HepG2 (cell line): ENCODE results near the gene SLA2. TPM values are rescaled to one million over a fixed set of nuclear protein-coding genes. Genes with fewer than 3 reads are reported as not detected.

Source experiments
- ATM ChIP-seq: fragments of 450-650 bp; IDR thresholded peaks from 2 replicates; pipeline ENCODE4 v1.7.1; 2017; ENCODE audit warnings: mild to moderate bottlenecking, borderline replicate concordance
- E2F5 ChIP-seq: sonication (generic); formaldehyde crosslinking; conservative IDR thresholded peaks from 2 replicates; pipeline ENCODE4 v1.4.0; 2020; ENCODE audit warnings: missing genetic modification reagents
- HCFC1 ChIP-seq: fragments of 150-350 bp; IDR thresholded peaks from 2 replicates; pipeline ENCODE4 v1.6.1; 2014; ENCODE audit warnings: low read depth, low read length
- MAF1 ChIP-seq: sonication (generic); formaldehyde crosslinking; IDR thresholded peaks from 2 replicates; pipeline ENCODE4 v1.5.0; 2020; ENCODE audit warnings: missing genetic modification reagents, borderline replicate concordance
- MATR3 ChIP-seq: sonication (generic); formaldehyde crosslinking; IDR thresholded peaks from 2 replicates; pipeline ENCODE4 v1.4.0; 2020; ENCODE audit warnings: missing genetic modification reagents
- NFAT5 ChIP-seq: sonication (generic); formaldehyde crosslinking; IDR thresholded peaks from 2 replicates; pipeline ENCODE4 v1.4.0; 2020; ENCODE audit warnings: missing genetic modification reagents
- RBFOX2 ChIP-seq: fragments of 200-400 bp; formaldehyde crosslinking; IDR thresholded peaks from 2 replicates; pipeline ENCODE4 v1.6.1; 2017; ENCODE audit warnings: low read depth, mild to moderate bottlenecking, low read length
- SNAPC5 ChIP-seq: sonication (generic); formaldehyde crosslinking; IDR thresholded peaks from 2 replicates; pipeline ENCODE4 v1.8.1; 2023; ENCODE audit warnings: mild to moderate bottlenecking, missing genetic modification reagents, borderline replicate concordance
- SOX5 ChIP-seq: IDR thresholded peaks from 2 replicates; pipeline ENCODE4 v1.6.1; 2016; ENCODE audit warnings: borderline replicate concordance
- SPEN ChIP-seq: sonication (generic); formaldehyde crosslinking; IDR thresholded peaks from 2 replicates; pipeline ENCODE4 v1.5.1; 2020; ENCODE audit warnings: low read depth, mild to moderate bottlenecking, missing genetic modification reagents
- YEATS2 ChIP-seq: sonication (generic); formaldehyde crosslinking; IDR thresholded peaks from 2 replicates; pipeline ENCODE4 v1.4.0; 2020; ENCODE audit warnings: missing genetic modification reagents, borderline replicate concordance
- ZBTB44 ChIP-seq: sonication (generic); formaldehyde crosslinking; IDR thresholded peaks from 2 replicates; pipeline ENCODE4 v1.4.0; 2020; ENCODE audit warnings: missing genetic modification reagents
- ZMYM2 ChIP-seq: sonication (generic); formaldehyde crosslinking; IDR thresholded peaks from 2 replicates; pipeline ENCODE4 v1.8.0; 2022; ENCODE audit warnings: mild to moderate bottlenecking, missing genetic modification reagents
- ZNF232 ChIP-seq: sonication (generic); formaldehyde crosslinking; IDR thresholded peaks from 2 replicates; pipeline ENCODE4 v1.4.0; 2020; ENCODE audit warnings: missing genetic modification reagents, borderline replicate concordance
- ZNF276 ChIP-seq: sonication (generic); formaldehyde crosslinking; IDR thresholded peaks from 2 replicates; pipeline ENCODE4 v1.4.0; 2020; ENCODE audit warnings: mild to moderate bottlenecking, low read depth, missing genetic modification reagents
- ZNF317 ChIP-seq: sonication (generic); formaldehyde crosslinking; IDR thresholded peaks from 2 replicates; pipeline ENCODE4 v1.5.0; 2020; ENCODE audit warnings: mild to moderate bottlenecking, missing genetic modification reagents
- ZNF761 ChIP-seq: sonication (generic); formaldehyde crosslinking; conservative IDR thresholded peaks from 2 replicates; pipeline ENCODE4 v1.4.0; 2020; ENCODE audit warnings: mild to moderate bottlenecking, missing genetic modification reagents
- ZSCAN22 ChIP-seq: sonication (generic); formaldehyde crosslinking; IDR thresholded peaks from 2 replicates; pipeline ENCODE4 v1.4.0; 2020; ENCODE audit warnings: mild to moderate bottlenecking, missing genetic modification reagents
- polyA plus RNA-seq, 8 experiments: library from polyadenylated mRNA; depleted of rRNA in 3 of 8; stranded (reverse) in 7 of 8; unstranded in 1 of 8; fragments of >200 nt; fragmentation: Illumina TruSeq in 4 of 8; extraction: Trizol in 4 of 8; gene quantifications; 2 replicates each; pipeline versions ENCODE4 v1.2.1 to v1.2.3, GENCODE V29; 2011 to 2016; ENCODE audit warnings: low read depth in 4 of 8, missing spikeins in 1 of 8, mixed read lengths in 1 of 8; ENCODE audit not compliant: insufficient read depth in 1 of 8
- total RNA-seq, 5 experiments: library from RNA; depleted of rRNA; stranded (reverse); fragments of >200 nt; fragmentation: Illumina TruSeq; extraction: Trizol; gene quantifications; 2 replicates each; pipeline ENCODE4 v1.2.3, GENCODE V29; 2016; ENCODE audit warnings: low read depth in 1 of 5

SLA2 gene
- total and polyA plus RNA-seq, 2 of the 13 experiments (the other 11 are each of a cell fraction or from before 2014, with no cell fraction given): 1.6 to 3.6 TPM

- TF ChIP-seq NFAT5 (no peak), ZNF761 (CRISPR knock-in tag) (no peak), ZSCAN22 (CRISPR knock-in tag) (peak; percentile 55; the same call in 1 of the 2 replicates), SOX5 (0 out of 2 replicates have a peak, but pooled peaks have one; percentile 25), HCFC1 (no peak), ZNF276 (CRISPR knock-in tag) (no peak; the same call in 1 of the 2 replicates), RBFOX2 (peak; percentile 89), ATM (no peak), ZNF317 (CRISPR knock-in tag) (peak; percentile 93), ZMYM2 (no peak; the same call in 1 of the 2 replicates), E2F5 (CRISPR knock-in tag) (peak; percentile 77), SNAPC5 (CRISPR knock-in tag) (no peak), MAF1 (CRISPR knock-in tag) (peak; percentile 17; the same call in 1 of the 2 replicates), YEATS2 (CRISPR knock-in tag) (peak; percentile 60), MATR3 (no peak), ZNF232 (CRISPR knock-in tag) (peak; percentile 34), SPEN (CRISPR knock-in tag) (peak; percentile 17; the same call in 1 of the 2 replicates), ZBTB44 (0 out of 2 replicates have a peak, but pooled peaks have one; percentile 41)
These were observed 71.4 kb downstream of the SLA2 start (continued) for GRCh38 chr20:36574366-36575135.
